Stomach (tissue), 9 donors: ENCODE results near the gene MT1A. TPM values are rescaled to one million over a fixed set of nuclear protein-coding genes. Genes with fewer than 3 reads are reported as not detected.
"Not testable (repeated sequence)": the region's sequence is repeated elsewhere in the genome, so short reads cannot be mapped to it uniquely, and the experiment has no call there.

Source experiments
- DNase-seq, 2 donors: peaks; one replicate each; pipeline versions ENCODE4 v3.0.0 to v3.0.0-alpha.2; 2013 to 2019
- H3K27ac ChIP-seq, 5 donors: fragments of 200-600 bp in 4 of 5; sonication (generic) in 4 of 5; one replicate each; pipeline ENCODE4 v1.5.1; 2013 to 2019; ENCODE audit warnings: mild to moderate bottlenecking in 1 of 5, moderate library complexity in 1 of 5
- H3K27me3 ChIP-seq, 3 donors: fragments of 200-600 bp; sonication (generic); one replicate each; pipeline ENCODE4 v1.5.1; 2017 to 2019; ENCODE audit warnings: mixed run types in 1 of 3
- H3K36me3 ChIP-seq, 4 donors: fragments of 200-600 bp; sonication (generic); 1 replicate in 3 of 4; 2 replicates in 1 of 4; pipeline ENCODE4 v1.5.1; 2016 to 2019
- H3K4me1 ChIP-seq, 4 donors: fragments of 200-600 bp; sonication (generic); one replicate each; pipeline ENCODE4 v1.5.1; 2016 to 2019
- H3K4me3 ChIP-seq, 4 donors: fragments of 200-600 bp; sonication (generic) in 3 of 4; one replicate each; pipeline ENCODE4 v1.5.1; 2016 to 2019; ENCODE audit warnings: mild to moderate bottlenecking in 1 of 4
- H3K9me3 ChIP-seq, 4 donors: fragments of 200-600 bp; sonication (generic); one replicate each; pipeline ENCODE4 v1.5.1; 2016 to 2019
- EP300 ChIP-seq: sonication (generic); formaldehyde crosslinking; IDR thresholded peaks from one replicate; pipeline ENCODE4 v1.6.1; 2017; ENCODE audit warnings: antibody characterized with exemption
- POLR2A ChIP-seq, 4 donors: fragments of 450-650 bp; IDR thresholded peaks; one replicate each; pipeline ENCODE4 v1.6.1; 2016; ENCODE audit warnings: antibody characterized with exemption in 4 of 4, control low read depth in 2 of 4, mild to moderate bottlenecking in 1 of 4, moderate library complexity in 1 of 4
- POLR2AphosphoS5 ChIP-seq, 3 donors: sonication (generic); formaldehyde crosslinking; IDR thresholded peaks; one replicate each; pipeline ENCODE4 v1.6.1; 2016; ENCODE audit warnings: antibody characterized with exemption in 3 of 3
- WGBS, 5 donors: extraction: QIAGEN DNeasy Blood & Tissue Kit in 3 of 5; methylation state at CpG; one replicate each; pipeline versions ENCODE4 v1.1.5 to v1.1.7; 2013 to 2018; 5-methylcytosine and 5-hydroxymethylcytosine counted together
- intact Hi-C: fragments of 100-400 bp; cut with DNase I; formaldehyde crosslinking; loops from one replicate; pipeline ENCODE4 v1.15.1; 2023; ENCODE audit warnings: low total_unique reads
- polyA plus RNA-seq, 3 donors: library from polyadenylated mRNA; stranded (reverse); fragments of 200-250 nt; gene quantifications; one replicate each; pipeline ENCODE4 v1.2.3, GENCODE V29; 2013
- total RNA-seq, 5 donors: library from RNA; depleted of rRNA; stranded (reverse); fragments of >200 nt; gene quantifications; one replicate each; pipeline versions ENCODE4 v1.1.0 to v1.2.3, GENCODE V29; 2014 to 2016
- TF ChIP-seq, protein P1 (sequence below), 7 experiments: fragments of 450-650 bp in 4 of 7; fragments of 200-600 bp in 3 of 7; sonication (generic) in 3 of 7; IDR thresholded peaks; one replicate each; pipeline ENCODE4 v1.5.1; 2016 to 2019; ENCODE audit warnings: antibody characterized with exemption in 7 of 7, control low read depth in 2 of 7, mild to moderate bottlenecking in 1 of 7
- donor health status: healthy with polysubstance abuse.
- donor health status: Bipolar disorder and iron deficiency.
- donor health status: healthy.

The MT1A gene
- total and polyA plus RNA-seq, 8 donors = 3.3 to 185 (median 56.7) TPM; not detected in 1

DNA sequence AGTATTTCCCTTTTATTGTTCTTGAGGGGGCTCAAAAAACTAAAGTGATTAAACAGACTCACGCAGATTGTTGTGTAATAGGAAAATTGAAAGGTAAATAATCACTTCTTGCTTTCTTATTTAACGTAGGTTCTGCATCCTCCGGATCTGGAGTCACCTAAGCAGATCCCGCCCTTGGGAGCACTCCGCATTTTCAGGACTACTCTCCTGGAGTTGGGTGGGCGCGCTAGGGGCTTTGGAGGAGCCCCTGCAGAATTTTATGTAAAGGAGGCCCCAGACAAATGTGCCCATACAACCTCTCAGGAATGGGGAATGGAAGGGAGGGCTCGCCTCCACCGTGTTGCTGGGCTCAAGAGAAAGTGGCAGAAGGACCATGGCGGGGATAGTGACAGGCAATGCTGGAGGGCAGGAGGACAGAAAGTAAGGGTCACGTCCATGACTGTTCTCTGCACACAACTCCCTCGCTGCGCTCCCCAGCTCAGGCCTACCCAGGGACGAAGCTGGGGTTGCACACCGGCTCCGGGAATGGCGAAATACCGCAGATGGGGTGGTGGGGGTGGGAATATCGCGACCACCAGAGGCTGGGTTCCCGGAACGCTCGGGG is 21.8 kb upstream of the MT1A start:
- H3K27ac ChIP-seq = peak overlapping the region; percentile 64 to 77 (median 70)
- intact Hi-C loops = no loop called here
- TF ChIP-seq, protein P1, sequence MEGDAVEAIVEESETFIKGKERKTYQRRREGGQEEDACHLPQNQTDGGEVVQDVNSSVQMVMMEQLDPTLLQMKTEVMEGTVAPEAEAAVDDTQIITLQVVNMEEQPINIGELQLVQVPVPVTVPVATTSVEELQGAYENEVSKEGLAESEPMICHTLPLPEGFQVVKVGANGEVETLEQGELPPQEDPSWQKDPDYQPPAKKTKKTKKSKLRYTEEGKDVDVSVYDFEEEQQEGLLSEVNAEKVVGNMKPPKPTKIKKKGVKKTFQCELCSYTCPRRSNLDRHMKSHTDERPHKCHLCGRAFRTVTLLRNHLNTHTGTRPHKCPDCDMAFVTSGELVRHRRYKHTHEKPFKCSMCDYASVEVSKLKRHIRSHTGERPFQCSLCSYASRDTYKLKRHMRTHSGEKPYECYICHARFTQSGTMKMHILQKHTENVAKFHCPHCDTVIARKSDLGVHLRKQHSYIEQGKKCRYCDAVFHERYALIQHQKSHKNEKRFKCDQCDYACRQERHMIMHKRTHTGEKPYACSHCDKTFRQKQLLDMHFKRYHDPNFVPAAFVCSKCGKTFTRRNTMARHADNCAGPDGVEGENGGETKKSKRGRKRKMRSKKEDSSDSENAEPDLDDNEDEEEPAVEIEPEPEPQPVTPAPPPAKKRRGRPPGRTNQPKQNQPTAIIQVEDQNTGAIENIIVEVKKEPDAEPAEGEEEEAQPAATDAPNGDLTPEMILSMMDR (IDR thresholded peaks at IDR 0.05) = no peak
- TF ChIP-seq POLR2AphosphoS5 (IDR thresholded peaks at IDR 0.05) (no peak), POLR2A (IDR thresholded peaks at IDR 0.05) (no peak), EP300 (no peak)

DNA sequence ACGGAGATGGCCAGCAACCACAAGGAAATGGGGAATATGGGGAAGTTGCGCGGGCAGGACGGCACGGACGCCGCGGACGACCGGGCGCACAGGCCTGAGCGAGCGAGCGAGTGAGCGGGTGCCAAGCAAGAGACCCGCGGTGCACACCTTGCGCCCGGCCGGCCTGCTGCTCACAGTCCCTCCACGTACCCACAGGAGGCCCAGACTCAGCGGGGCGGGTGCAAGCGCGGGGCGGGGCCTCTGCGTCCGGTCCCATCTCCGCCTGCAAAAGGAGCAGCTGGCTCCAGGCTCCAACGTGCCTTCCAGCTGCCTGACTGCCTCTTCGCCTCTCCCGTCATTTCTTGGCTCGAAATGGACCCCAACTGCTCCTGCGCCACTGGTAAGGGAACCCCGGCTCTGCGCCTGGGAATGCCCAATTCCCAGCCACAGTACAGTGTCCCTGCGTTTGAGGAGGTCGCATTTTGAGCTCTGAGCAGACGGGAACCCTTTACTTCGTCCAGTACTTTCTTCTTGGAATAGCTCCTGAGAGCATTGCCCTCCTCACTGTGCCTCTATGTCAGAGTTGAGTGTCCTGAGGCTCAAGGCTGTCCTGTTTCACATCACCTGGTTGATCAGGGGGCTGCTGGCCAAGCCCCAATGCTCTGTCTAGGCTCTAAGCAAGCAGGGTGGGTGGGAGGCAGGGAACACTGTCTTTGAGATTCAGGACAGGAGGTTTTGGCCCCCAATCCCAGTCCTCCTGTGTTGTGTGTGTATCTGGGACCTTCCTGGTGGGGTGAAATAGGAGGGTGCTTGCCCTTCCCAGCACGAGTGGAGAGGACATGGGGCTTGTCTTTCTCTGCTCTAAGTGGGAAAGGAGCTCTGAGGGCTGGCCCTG is 21.0 kb upstream of the MT1A start:
- H3K4me1 ChIP-seq = peaks cover 14 to 39% (median 22%) of the 10 kb centered on the region in 4 donors
- no peaks in the 10 kb centered on the region for H3K9me3 ChIP-seq
- peak overlapping the region; percentile 64 to 77 (median 70) for H3K27ac ChIP-seq
- H3K4me3 ChIP-seq = peak overlapping the region; percentile 42 to 47 (median 44)
- peaks cover 0 to 17% (median 0%) of the 10 kb centered on the region in 3 donors for H3K27me3 ChIP-seq
- no peaks in the 10 kb centered on the region for H3K36me3 ChIP-seq
- no peak for TF ChIP-seq EP300
- peak in 2 of 3 donors; percentile 74 to 78 for TF ChIP-seq POLR2AphosphoS5 (IDR thresholded peaks at IDR 0.05)
- TF ChIP-seq, protein P1 (IDR thresholded peaks at IDR 0.05) = peak in 1 of 7 experiments; percentile 3
- 1 to 5% (median 3%) methylated on average over 23 to 40 of the region's 41 CpGs for WGBS, 5 donors
- peak; percentile 80 to 87 for DNase-seq
- intact Hi-C loops = no loop called here

More for the DNA sequence above, 21.8 kb upstream of the MT1A start:
- Histone ChIP-seq H3K36me3 (no peaks in the 10 kb centered on the region), H3K9me3 (no peaks in the 10 kb centered on the region), H3K27me3 (peaks cover 0 to 17% (median 0%) of the 10 kb centered on the region in 3 donors), H3K4me3 (peak overlapping the region; percentile 42 to 47 (median 44)), H3K4me1 (peaks cover 15 to 39% (median 23%) of the 10 kb centered on the region in 4 donors)
- DNase-seq = no peak
- WGBS, 5 donors = 49 to 62% (median 53%) methylated on average over 23 of the region's 23 CpGs

DNA sequence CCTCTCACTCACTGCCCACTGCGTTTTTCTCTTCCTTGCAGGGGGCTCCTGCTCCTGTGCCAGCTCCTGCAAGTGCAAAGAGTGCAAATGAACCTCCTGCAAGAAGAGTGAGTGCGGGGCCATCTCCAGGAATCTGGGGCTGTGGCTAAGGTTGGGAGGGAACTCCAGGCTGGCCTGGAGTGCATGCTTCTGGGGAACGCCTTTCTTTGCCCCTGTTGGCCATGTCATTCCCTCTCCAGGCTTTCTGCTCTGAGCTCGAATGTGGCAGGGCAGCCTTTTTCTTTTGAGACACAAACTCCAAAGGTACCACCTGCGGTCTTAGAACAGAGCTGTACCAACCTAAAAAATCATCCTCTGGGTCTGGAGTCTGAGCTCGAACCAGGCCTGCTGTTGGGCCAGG is 20.3 kb upstream of the MT1A start:
- peak overlapping the region in 1 of 4 donors; percentile 45 for H3K4me3 ChIP-seq
- no peak for DNase-seq
- intact Hi-C loops = no loop called here
- H3K27ac ChIP-seq = peak overlapping the region in 1 of 5 donors; percentile 77
- H3K4me1 ChIP-seq = peaks cover 14 to 39% (median 22%) of the 10 kb centered on the region in 4 donors
- no peaks in the 10 kb centered on the region for H3K36me3 ChIP-seq
- peaks cover 0 to 17% (median 0%) of the 10 kb centered on the region in 3 donors for H3K27me3 ChIP-seq
- no peak for TF ChIP-seq POLR2AphosphoS5 (IDR thresholded peaks at IDR 0.05)
- no peak for TF ChIP-seq EP300
- no peak for TF ChIP-seq POLR2A (IDR thresholded peaks at IDR 0.05)
- TF ChIP-seq, protein P1 (IDR thresholded peaks at IDR 0.05) = no peak
- no peaks in the 10 kb centered on the region for H3K9me3 ChIP-seq
- 66 to 73% (median 71%) methylated on average over 6 of the region's 6 CpGs for WGBS, 5 donors

DNA sequence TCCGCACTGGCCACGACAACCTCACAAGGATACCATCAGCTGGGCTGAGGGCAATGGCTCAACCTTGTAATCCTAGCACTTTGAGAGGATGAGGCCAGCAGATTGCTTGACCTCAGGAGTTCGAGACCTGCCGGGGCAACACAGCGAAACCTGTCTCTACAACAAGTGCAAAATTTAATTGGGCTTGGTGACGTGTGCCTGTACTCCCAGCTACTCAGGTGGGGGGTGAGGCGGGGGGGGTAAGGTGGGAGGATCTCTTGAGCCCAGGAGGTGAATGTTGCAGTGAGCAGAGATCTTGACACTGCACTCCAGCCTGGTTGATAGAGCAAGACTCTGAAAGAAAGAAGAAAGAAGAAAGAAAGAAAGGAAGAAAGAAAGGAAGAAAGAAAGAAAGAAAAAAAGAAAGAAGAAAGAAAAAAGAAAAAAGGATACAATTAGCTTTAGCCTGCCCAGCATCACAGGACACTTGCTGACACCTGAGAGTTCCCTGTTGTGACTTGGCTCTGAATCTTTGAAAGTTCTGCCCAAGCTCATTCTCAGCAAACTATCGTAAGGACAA is 18.0 kb upstream of the MT1A start:
- Histone ChIP-seq H3K4me1 (peaks cover 14 to 34% (median 22%) of the 10 kb centered on the region in 4 donors), H3K27ac (no peak overlapping the region), H3K9me3 (no peaks in the 10 kb centered on the region), H3K4me3 (no peak overlapping the region), H3K36me3 (no peaks in the 10 kb centered on the region), H3K27me3 (peaks cover 0 to 25% (median 0%) of the 10 kb centered on the region in 3 donors)
- no peak for DNase-seq
- intact Hi-C loops = no loop called here
- 79 to 92% (median 81%) methylated on average over 7 to 8 of the region's 8 CpGs for WGBS, 5 donors
- TF ChIP-seq EP300 = no peak
- TF ChIP-seq, protein P1 (IDR thresholded peaks at IDR 0.05) = no peak
- TF ChIP-seq POLR2AphosphoS5 (IDR thresholded peaks at IDR 0.05) = no peak
- TF ChIP-seq POLR2A (IDR thresholded peaks at IDR 0.05) = no peak

DNA sequence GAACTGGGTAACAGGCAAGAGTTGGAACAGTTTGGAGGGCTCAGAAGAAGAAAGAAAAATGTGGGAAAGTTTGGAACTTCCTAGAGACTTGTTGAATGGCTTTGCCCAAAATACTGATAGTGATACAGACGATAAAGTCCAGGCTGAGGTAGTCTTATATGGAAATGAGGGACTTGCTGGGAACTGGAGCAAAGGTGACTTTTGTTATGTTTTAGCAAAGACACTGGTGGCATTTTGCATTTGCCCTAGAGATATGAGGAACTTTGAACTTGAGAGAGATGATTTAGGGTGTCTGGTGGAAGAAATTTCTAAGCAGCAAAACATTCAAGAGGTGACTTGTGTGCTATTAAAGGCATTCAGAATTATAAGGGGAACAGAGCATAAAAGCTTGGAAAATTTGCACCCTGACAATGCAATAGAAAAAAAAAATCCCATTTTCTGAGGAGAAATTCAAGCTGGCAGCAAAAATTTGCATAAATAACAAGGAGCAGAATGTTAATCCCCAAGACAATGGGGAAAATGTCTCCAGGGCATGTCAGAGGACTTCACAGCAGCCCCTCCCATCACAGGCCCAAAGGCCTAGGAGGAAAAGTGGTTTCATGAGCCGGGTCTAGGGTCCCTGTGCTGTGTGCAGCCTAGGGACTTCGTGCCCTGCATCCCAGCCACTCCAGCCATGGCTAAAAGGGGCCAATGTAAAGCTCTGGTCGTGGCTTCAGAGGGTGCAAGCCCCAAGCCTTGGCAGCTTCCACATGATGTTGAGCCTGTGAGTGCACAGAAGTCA is 16.6 kb upstream of the MT1A start:
- intact Hi-C loops, H3K9me3 ChIP-seq, H3K36me3 ChIP-seq, DNase-seq, H3K4me3 ChIP-seq: not testable (repeated sequence)
- 71 to 81% (median 74%) methylated on average over 4 of the region's 4 CpGs for WGBS, 5 donors
- peaks cover 19 to 34% (median 27%) of the 10 kb centered on the region in 4 donors for H3K4me1 ChIP-seq
- peaks cover 0 to 24% (median 0%) of the 10 kb centered on the region in 3 donors for H3K27me3 ChIP-seq
- peak overlapping the region in 1 of 5 donors; percentile 62 for H3K27ac ChIP-seq

DNA sequence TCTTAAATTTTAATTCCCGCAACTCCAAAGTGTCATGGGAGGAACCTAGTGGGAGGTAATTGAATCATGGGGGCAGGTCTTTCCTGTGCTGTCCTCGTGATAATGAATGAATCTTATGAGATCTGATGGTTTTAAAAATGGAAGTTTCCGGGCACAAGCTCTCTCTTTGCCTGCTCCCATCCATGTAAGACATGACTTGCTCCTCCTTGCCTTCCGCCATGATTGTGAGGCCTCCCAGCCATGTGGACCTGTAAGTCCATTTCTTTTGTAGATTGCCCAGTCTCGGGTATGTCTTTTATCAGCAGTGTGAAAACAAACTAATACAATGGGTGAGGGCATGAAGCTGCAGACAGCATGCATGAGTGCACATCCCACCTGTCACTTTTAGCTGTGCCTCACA is 15.3 kb upstream of the MT1A start:
- WGBS, 5 donors = 89 to 94% (median 92%) methylated on average over 5 of the region's 5 CpGs
- Histone ChIP-seq H3K27ac (peak overlapping the region in 1 of 5 donors; percentile 62), H3K27me3 (peaks cover 0 to 13% (median 0%) of the 10 kb centered on the region in 3 donors), H3K4me1 (peaks cover 11 to 28% (median 19%) of the 10 kb centered on the region in 4 donors)
- H3K36me3 ChIP-seq, intact Hi-C loops, H3K4me3 ChIP-seq, DNase-seq, H3K9me3 ChIP-seq: not testable (repeated sequence)
